Endothelial cell of umbilical vein (primary cell): Measurements from ENCODE around the gene POU6F2. TPM values are rescaled to one million over a fixed set of nuclear protein-coding genes. Genes with fewer than 3 reads are reported as not detected.

Experiments
- BruUV-seq: library from RNA; stranded (reverse); fragments of 400-500 nt; replicated peaks from 2 replicates; lab custom pipeline; 2021; lab: Mats Ljungman, UMichigan
- CTCF ChIA-PET: fragments of 300-600, 350-600 bp; sonication (Branson Sonifier 250); formaldehyde crosslinking; loops from one replicate; lab custom pipeline; 2021; ENCODE audit warnings: antibody characterized with exemption, inconsistent platforms; lab: Charles Lee
- POLR2A ChIA-PET: fragments of 300-600, 350-600 bp; sonication (Branson Sonifier 250); formaldehyde crosslinking; loops from one replicate; lab custom pipeline; 2021; ENCODE audit warnings: antibody characterized with exemption, inconsistent platforms; lab: Charles Lee
- DNase-seq: peaks from one replicate; pipeline ENCODE4 v3.0.0-alpha.2; 2011; ENCODE audit warnings: low read depth, low spot score
- FAIRE-seq: peaks from 2 replicates; lab custom pipeline; 2011; peaks lifted over from hg19 to GRCh38; lab: Jason Lieb, UNC
- H2AFZ ChIP-seq: 2 replicates; pipeline ENCODE4 v1.6.0; 2012; ENCODE audit warnings: low read depth, low read length, control low read depth, inconsistent platforms
- H3K27ac ChIP-seq: 2 replicates; pipeline ENCODE4 v1.5.1; 2011; ENCODE audit warnings: low read depth, mild to moderate bottlenecking, control low read depth, low read length, moderate library complexity; ENCODE audit not compliant: insufficient read depth
- H3K27me3 ChIP-seq, 2 experiments: 2 replicates each; pipeline versions ENCODE4 v1.6.0 to v1.6.1; 2011; ENCODE audit warnings: low read length in 2 of 2, mixed read lengths in 1 of 2; ENCODE audit not compliant: control insufficient read depth in 2 of 2, insufficient read depth in 2 of 2
- H3K36me3 ChIP-seq, 2 experiments: 2 replicates in 1 of 2; 3 replicates in 1 of 2; pipeline ENCODE4 v1.5.1; 2011; ENCODE audit warnings: low read length in 2 of 2, mild to moderate bottlenecking in 1 of 2, moderate library complexity in 1 of 2; ENCODE audit not compliant: control insufficient read depth in 2 of 2, insufficient read depth in 2 of 2; ENCODE audit errors: extremely low read depth in 1 of 2
- H3K4me1 ChIP-seq: 3 replicates; pipeline ENCODE4 v1.5.1; 2011; ENCODE audit warnings: mild to moderate bottlenecking, low read length; ENCODE audit not compliant: control insufficient read depth, insufficient read depth; ENCODE audit errors: extremely low read depth
- H3K4me2 ChIP-seq: 2 replicates; pipeline ENCODE4 v1.6.1; 2011; ENCODE audit warnings: low read length, control low read depth, mixed read lengths; ENCODE audit not compliant: insufficient read depth
- H3K4me3 ChIP-seq, 3 experiments: fragments of 200-600 bp in 1 of 3; sonication (generic), shearing (Covaris generic) in 1 of 3; replicated peaks in 1 of 3; 2 replicates each; pipeline ENCODE4 v1.5.1; 2011 to 2016; ENCODE audit warnings: control low read depth in 3 of 3, low read length in 3 of 3, mild to moderate bottlenecking in 2 of 3, inconsistent platforms in 1 of 3, low read depth in 1 of 3, moderate library complexity in 1 of 3; ENCODE audit not compliant: insufficient read depth in 1 of 3
- H3K79me2 ChIP-seq: 2 replicates; pipeline ENCODE4 v1.6.0; 2012; ENCODE audit warnings: low read length, inconsistent platforms; ENCODE audit not compliant: control insufficient read depth, insufficient read depth
- H3K9ac ChIP-seq: replicated peaks from 2 replicates; pipeline ENCODE3; 2011; ENCODE audit warnings: low read length, control low read depth; ENCODE audit not compliant: insufficient read depth; ENCODE audit errors: extremely low read depth
- H3K9me1 ChIP-seq: replicated peaks from 3 replicates; pipeline ENCODE4 v1.6.0; 2011; ENCODE audit warnings: mild to moderate bottlenecking, low read length; ENCODE audit not compliant: control insufficient read depth, insufficient read depth; ENCODE audit errors: extremely low read depth
- H3K9me3 ChIP-seq: replicated peaks from 2 replicates; pipeline ENCODE4 v1.5.1; 2012; ENCODE audit warnings: low read length, inconsistent platforms; ENCODE audit not compliant: control insufficient read depth, insufficient read depth
- H4K20me1 ChIP-seq: replicated peaks from 2 replicates; pipeline ENCODE3; 2011; ENCODE audit warnings: mild to moderate bottlenecking, low read length; ENCODE audit not compliant: control insufficient read depth, insufficient read depth; ENCODE audit errors: extremely low read depth
- EZH2 ChIP-seq: IDR thresholded peaks from 2 replicates; pipeline ENCODE4 v1.6.1; 2012; ENCODE audit warnings: borderline replicate concordance, low read depth, mild to moderate bottlenecking, moderate library complexity, low read length, inconsistent platforms; ENCODE audit not compliant: severe bottlenecking
- FOS ChIP-seq: IDR thresholded peaks from 2 replicates; pipeline ENCODE4 v1.6.1; 2011; ENCODE audit warnings: mild to moderate bottlenecking, low read length, moderate library complexity, borderline replicate concordance; ENCODE audit not compliant: insufficient read depth
- GATA2 ChIP-seq: IDR thresholded peaks from 2 replicates; pipeline ENCODE4 v1.7.0; 2011; ENCODE audit warnings: low read depth, mild to moderate bottlenecking, moderate library complexity, mixed read lengths, low read length; ENCODE audit not compliant: insufficient read length, insufficient read depth
- JUN ChIP-seq: IDR thresholded peaks from 2 replicates; pipeline ENCODE4 v1.6.1; 2011; ENCODE audit warnings: borderline replicate concordance, low read depth; ENCODE audit not compliant: insufficient read length, insufficient read depth
- MYC ChIP-seq: IDR thresholded peaks from one replicate; pipeline ENCODE4 v1.6.1; 2011; ENCODE audit warnings: mild to moderate bottlenecking, low read depth, low read length
- POLR2A ChIP-seq: IDR thresholded peaks from 2 replicates; pipeline ENCODE4 v1.6.1; 2012; ENCODE audit warnings: low read depth, mild to moderate bottlenecking, control low read depth, low read length
- POLR2AphosphoS5 ChIP-seq: IDR thresholded peaks from 2 replicates; pipeline ENCODE4 v1.6.1; 2012; ENCODE audit warnings: low read depth, mild to moderate bottlenecking, control low read depth, low read length, moderate library complexity; ENCODE audit not compliant: insufficient read depth
- dilution Hi-C: fragments of 300-500 bp; cut with MboI; formaldehyde crosslinking; loops from one replicate; pipeline ENCODE4 v1.15.0; 2019; ENCODE audit warnings: low sequenced_read_pairs; ENCODE audit not compliant: extremely low pct_ligation_motif_present
- intact Hi-C: fragments of 100-400 bp; cut with micrococcal nuclease; formaldehyde crosslinking; loops from one replicate; pipeline ENCODE4 v1.10.0; 2022
- polyA plus RNA-seq, 4 experiments: library from polyadenylated mRNA; depleted of rRNA in 3 of 4; stranded (reverse) in 3 of 4; unstranded in 1 of 4; fragments of >200 nt; gene quantifications; 2 replicates each; pipeline versions ENCODE4 v1.2.1 to v1.2.3, GENCODE V29; 2011 to 2012; ENCODE audit warnings: missing spikeins in 1 of 4
- total RNA-seq: library from RNA; stranded (reverse); gene quantifications from 2 replicates; pipeline ENCODE4 v1.2.3, GENCODE V29; 2021
- TF ChIP-seq, protein P1 (sequence below), 2 donors: IDR thresholded peaks; 1 replicate in 1 of 2; 2 replicates in 1 of 2; pipeline ENCODE4 v1.5.1; 2011; ENCODE audit warnings: low read length in 2 of 2, mild to moderate bottlenecking in 2 of 2, moderate library complexity in 2 of 2, control low read depth in 1 of 2, inconsistent platforms in 1 of 2, low read depth in 1 of 2; ENCODE audit not compliant: insufficient read depth in 1 of 2; ENCODE audit errors: extremely low read depth in 1 of 2
- TF ChIP-seq, protein P2 (sequence below): IDR thresholded peaks from 2 replicates; pipeline ENCODE4 v1.6.1; 2011; ENCODE audit not compliant: insufficient read depth, insufficient read length

POU6F2 gene
- total and polyA plus RNA-seq, 2 donors (not counting 3 experiments of a cell fraction or from before 2014, with no cell fraction given) = 0.29 TPM; not detected in 1

DNA sequence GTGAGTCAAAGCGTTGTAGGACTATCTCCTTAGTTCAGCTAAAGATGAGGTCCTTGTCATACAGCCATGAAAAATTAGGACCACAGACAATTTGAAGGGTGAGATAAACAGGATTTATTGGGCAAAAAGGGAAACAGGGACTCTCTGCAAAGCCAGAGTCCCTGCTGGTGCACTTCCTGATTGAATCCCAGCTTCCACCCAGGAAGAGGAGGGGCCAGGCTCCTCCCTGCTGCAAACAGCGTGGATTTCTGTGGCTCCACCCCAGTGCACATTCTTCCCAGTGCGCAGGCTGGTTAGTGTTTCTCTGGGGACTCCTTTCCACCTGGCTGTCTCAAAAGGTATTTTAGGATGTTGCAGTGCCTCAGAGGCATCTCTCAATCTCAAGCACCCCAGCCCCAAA is 423.1 kb downstream of the POU6F2 start:
- H2AFZ ChIP-seq = no peak overlapping the region
- H3K36me3 ChIP-seq = no peaks in the 10 kb centered on the region
- H3K27me3 ChIP-seq = peaks cover 0 to 2% of the 10 kb centered on the region in 2 experiments
- no peaks in the 10 kb centered on the region for H3K9me3 ChIP-seq
- no peaks in the 10 kb centered on the region for H3K9me1 ChIP-seq
- H3K4me1 ChIP-seq = no peaks in the 10 kb centered on the region
- H3K27ac ChIP-seq = no peak overlapping the region
- ChIA-PET POLR2A (no interaction called here), CTCF (no interaction called here)
- no peak for FAIRE-seq
- intact Hi-C loops (no loop called here), dilution Hi-C loops (no loop called here)
- H3K79me2 ChIP-seq = no peaks in the 10 kb centered on the region
- no peak for DNase-seq
- no peak for TF ChIP-seq FOS
- TF ChIP-seq POLR2A = no peak
- no peak for TF ChIP-seq JUN
- no peaks in the 10 kb centered on the region for H4K20me1 ChIP-seq
- H3K4me2 ChIP-seq = no peak overlapping the region
- no peak overlapping the region for H3K9ac ChIP-seq
- H3K4me3 ChIP-seq = no peak overlapping the region
- BruUV-seq = no TSS peak

DNA sequence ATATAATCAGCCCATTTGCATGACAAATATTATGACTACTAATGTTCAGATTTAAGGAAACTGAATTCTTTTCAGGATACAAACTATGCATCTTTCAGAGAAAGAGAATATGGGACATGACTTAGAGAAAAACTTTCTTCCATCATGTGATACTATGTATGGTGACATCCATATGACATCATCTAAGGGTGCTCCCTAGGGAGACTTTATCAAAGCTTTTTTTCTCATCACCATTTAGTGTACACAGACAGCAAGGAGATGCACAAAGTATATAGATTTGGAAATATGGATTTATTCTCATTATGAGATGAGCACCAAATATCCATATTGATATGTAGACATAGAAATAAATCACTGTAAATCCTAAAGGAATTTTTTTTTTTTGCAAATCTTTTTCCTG is 424.3 kb downstream of the POU6F2 start:
- no peaks in the 10 kb centered on the region for H3K79me2 ChIP-seq
- no peaks in the 10 kb centered on the region for H4K20me1 ChIP-seq
- H3K36me3 ChIP-seq = no peaks in the 10 kb centered on the region
- H3K27me3 ChIP-seq = peaks cover 0 to 2% of the 10 kb centered on the region in 2 experiments
- POLR2A ChIA-PET = interaction anchor here (1.1 kb wide), 1 partner anchor 12 kb away, joined by 3 read pairs; no protein-coding TSS in a partner anchor
- dilution Hi-C loops (no loop called here), intact Hi-C loops (no loop called here)
- H3K4me2 ChIP-seq = no peak overlapping the region
- TF ChIP-seq EZH2 (no peak), GATA2 (no peak), JUN (no peak), MYC (no peak), POLR2AphosphoS5 (no peak), FOS (no peak), POLR2A (no peak)
- TF ChIP-seq, protein P1, sequence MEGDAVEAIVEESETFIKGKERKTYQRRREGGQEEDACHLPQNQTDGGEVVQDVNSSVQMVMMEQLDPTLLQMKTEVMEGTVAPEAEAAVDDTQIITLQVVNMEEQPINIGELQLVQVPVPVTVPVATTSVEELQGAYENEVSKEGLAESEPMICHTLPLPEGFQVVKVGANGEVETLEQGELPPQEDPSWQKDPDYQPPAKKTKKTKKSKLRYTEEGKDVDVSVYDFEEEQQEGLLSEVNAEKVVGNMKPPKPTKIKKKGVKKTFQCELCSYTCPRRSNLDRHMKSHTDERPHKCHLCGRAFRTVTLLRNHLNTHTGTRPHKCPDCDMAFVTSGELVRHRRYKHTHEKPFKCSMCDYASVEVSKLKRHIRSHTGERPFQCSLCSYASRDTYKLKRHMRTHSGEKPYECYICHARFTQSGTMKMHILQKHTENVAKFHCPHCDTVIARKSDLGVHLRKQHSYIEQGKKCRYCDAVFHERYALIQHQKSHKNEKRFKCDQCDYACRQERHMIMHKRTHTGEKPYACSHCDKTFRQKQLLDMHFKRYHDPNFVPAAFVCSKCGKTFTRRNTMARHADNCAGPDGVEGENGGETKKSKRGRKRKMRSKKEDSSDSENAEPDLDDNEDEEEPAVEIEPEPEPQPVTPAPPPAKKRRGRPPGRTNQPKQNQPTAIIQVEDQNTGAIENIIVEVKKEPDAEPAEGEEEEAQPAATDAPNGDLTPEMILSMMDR (IDR thresholded peaks at IDR 0.05; ENCODE audit: extremely low read depth in 1 of 2, insufficient read depth in 1 of 2, low read depth in 1 of 2, low read length in 2 of 2) = no peak
- TF ChIP-seq, protein P2, sequence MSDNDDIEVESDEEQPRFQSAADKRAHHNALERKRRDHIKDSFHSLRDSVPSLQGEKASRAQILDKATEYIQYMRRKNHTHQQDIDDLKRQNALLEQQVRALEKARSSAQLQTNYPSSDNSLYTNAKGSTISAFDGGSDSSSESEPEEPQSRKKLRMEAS = no peak
- no peak overlapping the region for H3K9ac ChIP-seq
- FAIRE-seq = no peak
- H3K4me3 ChIP-seq = no peak overlapping the region
- DNase-seq = no peak
- BruUV-seq = no TSS peak
- H3K4me1 ChIP-seq = no peaks in the 10 kb centered on the region
- no peaks in the 10 kb centered on the region for H3K9me1 ChIP-seq
- no peaks in the 10 kb centered on the region for H3K9me3 ChIP-seq
- H3K27ac ChIP-seq = no peak overlapping the region
- no peak overlapping the region for H2AFZ ChIP-seq
- CTCF ChIA-PET = no interaction called here
